SIG-M5 treated with dmso at 0.1 percent for 504 hours (cell line): ENCODE results near the gene ZSCAN5B.

ENCODE experiments used
- DNase-seq: peaks from one replicate; lab custom pipeline; 2025; ENCODE audit not compliant: unreplicated experiment; lab: John Stamatoyannopoulos, UW

Gene ZSCAN5B

GRCh38 chr19:56146904-56147303, 50.7 kb downstream of the ZSCAN5B start:
- DNase-seq: no peak

DNA sequence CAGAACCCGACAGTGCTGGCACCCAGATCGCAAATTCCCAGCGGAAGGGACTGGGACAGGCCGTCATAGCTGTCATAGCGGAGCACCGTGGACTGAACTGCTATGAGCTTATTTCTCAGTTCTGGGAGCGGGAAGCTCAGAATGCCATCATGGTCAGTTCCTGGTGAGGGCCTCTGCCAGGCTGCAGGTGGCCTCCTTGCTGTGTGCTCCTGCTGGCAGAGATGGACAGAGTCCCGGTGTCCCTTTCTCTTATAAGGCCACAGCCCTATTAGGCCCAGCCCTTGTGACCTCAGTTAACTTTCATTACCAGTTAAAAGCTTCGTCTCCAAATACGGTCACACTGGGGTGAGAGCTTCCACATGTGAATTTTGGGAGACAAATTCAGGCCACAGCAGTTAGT, 51.9 kb downstream of the ZSCAN5B start:
- no peak for DNase-seq

DNA sequence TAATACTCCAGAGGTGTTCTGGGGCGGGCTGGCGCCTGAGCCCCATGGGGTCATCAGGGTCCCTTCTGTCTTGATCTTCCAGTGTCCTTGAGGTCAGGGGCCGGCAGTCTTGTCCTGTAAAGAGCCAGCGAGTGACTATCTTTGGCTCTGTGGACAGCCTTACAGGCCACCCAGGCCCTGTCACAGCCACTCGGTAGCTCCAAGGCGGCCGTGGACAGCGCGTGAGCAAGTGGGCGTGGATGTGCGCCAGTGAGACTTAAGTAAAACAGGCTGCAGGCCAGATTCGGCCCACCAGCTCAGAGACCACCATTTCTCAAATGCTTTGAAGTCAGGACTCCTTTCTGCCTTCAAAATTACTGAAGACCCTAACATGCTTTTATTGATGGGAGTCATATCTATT, 52.8 kb downstream of the ZSCAN5B start:
- no peak for DNase-seq

DNA sequence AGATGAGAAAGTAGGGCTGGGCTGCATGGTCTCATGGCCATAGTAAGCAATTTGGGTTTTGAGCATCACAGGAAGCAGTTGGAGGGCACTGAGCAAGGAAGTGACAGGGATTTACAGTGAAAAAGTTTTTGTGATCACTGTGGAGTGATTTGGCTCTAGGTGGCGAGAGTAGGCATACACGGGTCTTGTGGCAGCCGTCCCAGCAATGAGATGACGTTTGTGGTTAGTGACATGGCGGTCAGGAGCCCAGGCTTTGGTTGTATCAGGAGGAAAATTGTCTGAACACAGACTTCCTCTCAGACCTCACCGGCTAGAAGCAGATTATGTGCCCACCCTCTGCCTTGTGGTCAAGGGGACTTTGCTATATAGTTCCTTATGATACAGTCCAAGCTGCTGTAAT, 53.2 kb downstream of the ZSCAN5B start:
- DNase-seq: no peak

GRCh38 chr19:56142897-56143434, 54.6 kb downstream of the ZSCAN5B start:
- DNase-seq: no peak

- DNase-seq: peak; percentile 33
Observed at GRCh38 chr19:56142087-56142787, 55.3 kb downstream of the ZSCAN5B start.

GRCh38 chr19:56141417-56141993, 56.1 kb downstream of the ZSCAN5B start:
- DNase-seq: no peak

DNA sequence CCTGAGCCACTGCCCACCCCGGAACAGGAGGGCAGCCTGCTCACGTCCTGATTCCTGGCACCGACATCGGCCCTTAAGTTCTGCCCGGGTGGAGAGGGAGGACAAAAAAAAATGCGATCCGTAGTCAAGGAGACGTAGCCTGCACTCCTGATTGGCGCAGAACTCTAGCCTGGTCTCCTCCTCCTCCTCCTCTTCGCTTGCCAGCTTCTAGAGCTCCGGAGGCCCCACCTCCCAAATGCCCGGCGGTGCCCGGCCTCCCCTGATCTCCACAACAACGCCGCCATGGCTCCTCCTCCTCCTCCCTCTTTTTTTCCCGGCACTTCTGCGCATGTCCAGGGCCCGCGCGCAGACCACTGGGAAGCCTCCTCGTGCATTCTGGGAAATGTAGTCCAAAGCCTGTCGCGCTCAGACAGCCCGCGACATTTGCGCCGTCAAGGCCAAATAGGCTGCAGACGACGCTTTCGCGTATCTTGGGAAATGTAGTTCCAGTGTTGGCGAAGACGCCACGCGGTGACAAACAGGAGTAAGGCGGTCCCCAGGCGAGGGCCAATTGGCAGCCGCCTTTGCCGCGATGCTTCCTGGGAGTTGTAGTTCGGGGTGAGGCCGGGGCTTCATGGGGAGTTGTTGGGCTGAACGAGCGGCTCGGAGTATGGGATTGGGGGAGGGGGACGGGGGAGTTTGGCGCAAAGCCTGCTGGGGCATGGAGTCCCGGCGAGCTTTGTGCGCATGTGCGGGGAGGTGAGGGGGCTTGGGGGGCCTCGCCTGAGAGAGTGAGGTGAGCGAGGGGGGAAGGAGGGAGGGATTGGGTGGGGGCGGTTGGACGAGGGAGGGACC, 56.8 kb downstream of the ZSCAN5B start, which contains the start of gene ZNF444:
Gene ZNF444, plus strand, starts transcription at position 705 of the 834 bp plus-strand sequence. CDS start 5,625 bp downstream, outside the sequence.
- DNase-seq: peak; percentile 98

DNA sequence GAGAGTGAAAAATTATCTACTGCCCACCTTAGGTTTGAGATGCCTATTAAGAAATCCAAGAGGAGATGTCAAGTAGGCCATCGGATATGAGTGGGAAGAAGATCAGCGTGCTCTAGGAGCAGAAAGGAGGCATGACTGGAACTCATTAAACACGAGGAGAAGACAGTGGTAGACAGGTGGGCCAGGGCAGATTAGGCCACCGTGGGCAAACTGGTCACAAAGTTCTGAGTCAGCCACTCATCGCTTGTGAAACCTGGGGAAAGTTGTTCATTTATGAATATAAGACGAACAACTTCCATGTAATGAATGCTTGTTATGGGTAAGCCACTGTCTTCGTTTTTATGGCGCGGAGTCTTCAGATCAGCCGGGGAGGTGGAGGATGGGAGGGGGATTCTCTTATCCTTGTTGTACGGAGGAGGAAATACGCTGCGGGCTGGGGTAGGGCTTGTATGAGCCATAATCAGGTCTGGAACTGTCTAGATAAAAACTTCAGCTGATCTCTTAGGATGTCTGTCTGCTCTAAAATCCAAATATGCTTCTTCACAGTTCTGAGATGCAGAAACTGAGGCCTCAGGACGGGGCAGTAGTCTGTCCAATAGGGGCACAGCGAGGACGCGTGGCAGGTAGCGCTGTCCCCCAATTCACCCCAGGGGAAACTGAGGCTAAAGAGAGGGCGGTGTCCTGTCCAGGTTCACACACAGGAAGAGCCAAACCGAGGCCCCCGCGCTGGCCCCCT, 57.6 kb downstream of the ZSCAN5B start:
- DNase-seq: no peak
